Measurements from ENCODE around the gene ST6GALNAC1.
A peak's percentile ranks its signal among the peaks of the same experiment; 100 is the strongest.

Gene ST6GALNAC1

DNA sequence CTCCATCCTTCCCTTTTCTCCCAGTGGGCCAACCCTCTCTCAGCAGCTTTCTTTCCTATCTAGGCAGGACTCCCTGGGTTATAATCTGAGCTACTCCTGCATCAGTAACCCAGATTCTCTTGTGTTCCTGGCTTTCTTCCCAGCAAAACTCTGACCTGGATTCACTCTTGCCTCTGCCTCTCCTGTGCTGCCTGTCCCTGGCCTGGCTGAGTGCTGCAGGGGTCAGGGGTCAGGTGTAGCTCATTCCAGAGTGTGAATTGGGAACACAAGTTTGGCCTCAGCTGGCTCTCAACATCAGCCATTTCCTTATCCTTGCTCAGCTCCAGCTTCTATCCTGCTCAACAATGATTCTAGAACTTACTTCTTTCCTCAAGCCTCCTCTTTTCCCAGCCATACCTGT, 55.4 kb downstream of the ST6GALNAC1 start:
- TF ChIP-seq, protein P1, sequence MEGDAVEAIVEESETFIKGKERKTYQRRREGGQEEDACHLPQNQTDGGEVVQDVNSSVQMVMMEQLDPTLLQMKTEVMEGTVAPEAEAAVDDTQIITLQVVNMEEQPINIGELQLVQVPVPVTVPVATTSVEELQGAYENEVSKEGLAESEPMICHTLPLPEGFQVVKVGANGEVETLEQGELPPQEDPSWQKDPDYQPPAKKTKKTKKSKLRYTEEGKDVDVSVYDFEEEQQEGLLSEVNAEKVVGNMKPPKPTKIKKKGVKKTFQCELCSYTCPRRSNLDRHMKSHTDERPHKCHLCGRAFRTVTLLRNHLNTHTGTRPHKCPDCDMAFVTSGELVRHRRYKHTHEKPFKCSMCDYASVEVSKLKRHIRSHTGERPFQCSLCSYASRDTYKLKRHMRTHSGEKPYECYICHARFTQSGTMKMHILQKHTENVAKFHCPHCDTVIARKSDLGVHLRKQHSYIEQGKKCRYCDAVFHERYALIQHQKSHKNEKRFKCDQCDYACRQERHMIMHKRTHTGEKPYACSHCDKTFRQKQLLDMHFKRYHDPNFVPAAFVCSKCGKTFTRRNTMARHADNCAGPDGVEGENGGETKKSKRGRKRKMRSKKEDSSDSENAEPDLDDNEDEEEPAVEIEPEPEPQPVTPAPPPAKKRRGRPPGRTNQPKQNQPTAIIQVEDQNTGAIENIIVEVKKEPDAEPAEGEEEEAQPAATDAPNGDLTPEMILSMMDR (conservative IDR thresholded peaks at IDR 0.05; ENCODE audit: control insufficient read depth, insufficient read depth, low read depth, low read length), result no peak
- H3K4me3 ChIP-seq (ENCODE audit: control insufficient read depth, low read depth, low read length), result no peak overlapping the region
- DNase-seq (ENCODE audit: low read depth), result no peak

GRCh38 chr17:76586741-76587487, 56.6 kb downstream of the ST6GALNAC1 start:
- TF ChIP-seq, protein P1 (conservative IDR thresholded peaks at IDR 0.05; ENCODE audit: control insufficient read depth, insufficient read depth, low read depth, low read length), result no peak
- no peak for DNase-seq (ENCODE audit: low read depth)

GRCh38 chr17:76585649-76586593, 57.6 kb downstream of the ST6GALNAC1 start, which contains the start of gene ST6GALNAC2:
Gene ST6GALNAC2, minus strand, starts transcription at chr17:76585860. Its CDS starts 52 bp downstream, at chr17:76585808.
- TF ChIP-seq, protein P1 (conservative IDR thresholded peaks at IDR 0.05; ENCODE audit: control insufficient read depth, insufficient read depth, low read depth, low read length), result no peak
- H3K4me3 ChIP-seq (ENCODE audit: control insufficient read depth, low read depth, low read length), result peak within 1 kb of the TSS; percentile 35
- no peak for DNase-seq (ENCODE audit: low read depth)

More at GRCh38 chr17:76586741-76587487, 56.6 kb downstream of the ST6GALNAC1 start:
- H3K4me3 ChIP-seq (ENCODE audit: control insufficient read depth, low read depth, low read length), result no peak overlapping the region

- H3K4me3 ChIP-seq (ENCODE audit: control insufficient read depth, low read depth, low read length), result peak overlapping the region; percentile 35
- TF ChIP-seq, protein P1 (conservative IDR thresholded peaks at IDR 0.05; ENCODE audit: control insufficient read depth, insufficient read depth, low read depth, low read length), result no peak
- no peak for DNase-seq (ENCODE audit: low read depth)
These were observed 58.4 kb downstream of the ST6GALNAC1 start for GRCh38 chr17:76585033-76585648.

- no peak for DNase-seq (ENCODE audit: low read depth)
- TF ChIP-seq, protein P1 (conservative IDR thresholded peaks at IDR 0.05; ENCODE audit: control insufficient read depth, insufficient read depth, low read depth, low read length), result no peak
- peak overlapping the region; percentile 35 for H3K4me3 ChIP-seq (ENCODE audit: control insufficient read depth, low read depth, low read length)
These were observed 59.0 kb downstream of the ST6GALNAC1 start for GRCh38 chr17:76584427-76585032.

- DNase-seq (ENCODE audit: low read depth), result no peak
- TF ChIP-seq, protein P1 (conservative IDR thresholded peaks at IDR 0.05; ENCODE audit: control insufficient read depth, insufficient read depth, low read depth, low read length), result no peak
- no peak overlapping the region for H3K4me3 ChIP-seq (ENCODE audit: control insufficient read depth, low read depth, low read length)
These were observed 60.9 kb downstream of the ST6GALNAC1 start for GRCh38 chr17:76582660-76583059.
